G401 (cell line): ENCODE measurements around the gene LIPG. TPM values are rescaled to one million over a fixed set of nuclear protein-coding genes. Genes with fewer than 3 reads are reported as not detected.
"Not testable (repeated sequence)": the region's sequence is repeated elsewhere in the genome, so short reads cannot be mapped to it uniquely, and the experiment has no call there.

Experiments used
- DNase-seq: peaks from one replicate; pipeline ENCODE4 v3.0.0-alpha.2; 2015; ENCODE audit warnings: low spot score
- in situ Hi-C: cut with HindIII; loops from 2 replicates; pipeline ENCODE4 v1.10.0; 2016; ENCODE audit warnings: low sequenced_read_pairs, mixed read lengths
- total RNA-seq: library from RNA; depleted of rRNA; stranded (reverse); fragments of >200 nt; shearing (Covaris generic); gene quantifications from 2 replicates; pipeline ENCODE4 v1.2.3, GENCODE V29; 2014

Gene LIPG
- total RNA-seq, 1 experiment from 2014 or later: 15.0 TPM

DNA sequence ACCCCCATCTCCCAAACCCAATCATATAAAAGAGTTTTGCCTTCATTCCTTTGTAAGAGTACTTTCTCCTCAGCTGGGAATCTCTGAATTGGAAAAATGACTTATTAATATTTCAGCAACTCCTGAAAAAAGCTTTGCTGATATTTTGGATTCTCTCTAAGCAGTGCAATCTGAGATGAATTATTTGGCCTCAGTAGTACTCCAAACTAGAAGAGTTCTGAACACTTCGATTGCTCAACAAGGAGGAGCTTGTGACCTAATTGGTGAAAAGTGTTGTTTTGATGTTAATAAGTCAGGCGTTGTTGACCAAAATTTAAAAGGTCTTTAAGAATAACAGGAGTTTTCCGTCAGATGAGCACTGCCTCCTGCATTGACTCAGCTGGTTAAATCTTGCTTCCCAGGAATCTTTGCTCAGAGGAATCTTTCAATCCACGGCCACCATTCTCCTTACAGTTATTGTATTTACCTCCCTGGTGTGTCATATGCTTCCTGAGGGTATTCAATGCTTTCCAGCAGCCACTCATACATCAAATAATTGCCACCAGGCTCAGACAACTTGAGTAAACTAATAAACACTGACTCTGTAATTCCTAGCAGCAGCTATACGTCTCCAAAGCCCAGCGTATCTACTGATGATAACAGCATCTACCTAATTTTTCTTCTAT, 24.5 kb upstream of the LIPG start:
- no peak for DNase-seq
- in situ Hi-C loops: no loop called here

GRCh38 chr18:49544362-49544761, 17.5 kb upstream of the LIPG start:
- in situ Hi-C loops: no loop called here
- no peak for DNase-seq

DNA sequence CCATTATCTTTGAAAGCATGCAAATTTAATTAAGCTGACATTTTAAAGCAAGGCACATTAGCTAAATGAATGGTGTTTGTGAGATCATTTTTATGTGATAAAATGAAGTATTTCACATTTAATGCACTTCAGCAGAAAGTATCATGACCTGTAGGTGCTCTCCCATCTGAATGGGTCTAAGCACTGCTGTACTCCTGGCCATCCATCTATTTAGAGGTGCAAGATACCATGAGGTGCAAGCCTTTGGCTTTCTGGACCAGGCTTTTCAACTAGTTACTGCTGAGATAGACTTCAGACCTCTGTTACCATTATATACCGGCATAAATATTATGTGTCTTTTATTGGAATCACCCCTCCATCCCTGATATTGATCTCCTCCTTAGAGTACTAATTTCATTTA, 15.6 kb upstream of the LIPG start:
- in situ Hi-C loops: no loop called here
- DNase-seq: no peak

DNA sequence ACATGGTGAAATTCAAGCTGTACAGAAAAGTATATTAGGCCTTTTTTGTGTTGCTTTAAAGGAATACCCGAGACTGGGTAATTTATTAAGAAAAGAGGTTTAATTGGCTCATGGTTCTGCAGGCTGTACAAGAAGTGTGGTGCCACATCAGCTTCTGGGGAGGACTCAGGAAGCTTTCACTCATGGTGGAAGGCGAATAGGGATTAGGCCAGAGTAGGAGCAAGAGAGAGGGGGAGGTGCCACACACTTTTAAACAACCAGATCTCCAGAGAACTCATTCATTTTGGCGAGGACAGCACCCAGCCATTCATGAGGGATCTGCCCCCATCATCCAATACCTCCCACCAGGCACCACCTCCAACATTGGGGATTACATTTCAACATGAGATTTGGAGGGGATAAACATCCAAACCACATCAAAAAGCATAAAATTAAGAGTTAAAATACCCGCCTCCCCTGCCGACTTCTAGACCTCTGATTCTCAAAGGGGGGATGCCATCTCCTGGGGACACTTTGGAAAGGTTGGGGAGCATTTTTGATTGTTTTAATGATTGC, 15.1 kb upstream of the LIPG start:
- DNase-seq: no peak
- in situ Hi-C loops: no loop called here

GRCh38 chr18:49547701-49548100, 14.2 kb upstream of the LIPG start:
- DNase-seq: no peak
- in situ Hi-C loops: no loop called here

DNA sequence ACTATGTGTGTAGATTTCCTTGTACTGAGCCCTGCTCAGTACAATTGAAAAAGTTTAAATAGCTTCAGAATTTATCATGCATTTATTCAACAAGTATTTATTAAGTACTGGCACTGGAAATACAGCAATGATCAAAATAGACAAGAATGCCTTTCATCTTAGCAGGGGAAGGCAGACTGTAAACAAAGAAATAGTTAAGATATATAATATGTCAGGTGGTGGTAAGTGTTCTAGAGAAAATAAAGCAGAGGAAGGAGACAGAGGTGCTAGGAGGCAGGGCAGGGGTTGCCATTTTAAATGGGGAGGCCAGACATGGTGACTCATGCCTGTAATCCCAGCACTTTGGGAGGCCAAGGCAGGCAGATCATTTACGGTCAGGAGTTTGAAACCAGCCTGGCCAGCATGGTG, 13.6 kb upstream of the LIPG start:
- in situ Hi-C loops: no loop called here
- DNase-seq: no peak

- in situ Hi-C loops: no loop called here
- no peak for DNase-seq
Measured at GRCh38 chr18:49550621-49551339, 11.1 kb upstream of the LIPG start.

GRCh38 chr18:49553003-49553402, 8.9 kb upstream of the LIPG start:
- in situ Hi-C loops: no loop called here
- no peak for DNase-seq

- no peak for DNase-seq
- in situ Hi-C loops: no loop called here
Measured at GRCh38 chr18:49555641-49556040, 6.2 kb upstream of the LIPG start.

- DNase-seq: no peak
- in situ Hi-C loops: no loop called here
Measured at GRCh38 chr18:49558356-49558755, 3.5 kb upstream of the LIPG start.

GRCh38 chr18:49559326-49559931, 2.4 kb upstream of the LIPG start:
- in situ Hi-C loops: not testable (repeated sequence)
- DNase-seq: peak; percentile 59

- in situ Hi-C loops: no loop called here
- DNase-seq: no peak
Measured at GRCh38 chr18:49560277-49560623, 1.6 kb upstream of the LIPG start.

DNA sequence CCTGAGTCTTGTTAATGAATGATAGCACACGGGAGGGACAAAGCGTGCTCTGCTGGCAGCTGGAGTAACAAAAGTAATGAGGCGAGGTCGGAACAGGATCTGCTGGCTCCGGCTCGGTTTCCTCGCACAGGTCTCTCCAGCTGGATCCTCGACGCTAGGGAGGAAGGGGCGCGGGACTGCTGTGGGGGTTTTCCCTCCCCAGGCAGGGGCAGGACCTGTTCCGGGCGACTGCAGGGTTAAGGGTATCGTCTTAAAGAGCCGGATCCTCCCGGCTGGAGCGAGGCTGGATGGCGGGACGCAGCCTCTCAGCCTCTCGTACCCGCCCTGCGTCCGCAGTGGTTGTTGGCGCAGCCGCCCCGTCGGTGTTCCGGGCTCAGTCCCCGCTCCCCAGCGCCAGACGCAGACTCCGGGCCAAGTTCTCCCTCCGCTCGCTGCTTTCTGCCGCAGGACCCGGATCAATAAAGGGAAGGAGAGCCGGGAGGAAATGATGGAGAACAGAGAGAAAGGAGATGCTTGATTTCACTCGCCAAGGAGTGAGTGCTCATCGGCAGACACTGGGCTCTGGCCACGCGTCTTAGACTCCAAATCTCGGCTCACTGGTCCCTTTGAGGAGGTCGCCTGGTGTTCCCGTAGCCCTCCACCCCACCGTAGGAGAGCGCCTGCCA, 1.1 kb upstream of the LIPG start:
- no peak for DNase-seq
- in situ Hi-C loops: no loop called here

- DNase-seq: no peak
- in situ Hi-C loops: no loop called here
Measured at GRCh38 chr18:49562481-49563129, 748 bp downstream of the LIPG start.

DNA sequence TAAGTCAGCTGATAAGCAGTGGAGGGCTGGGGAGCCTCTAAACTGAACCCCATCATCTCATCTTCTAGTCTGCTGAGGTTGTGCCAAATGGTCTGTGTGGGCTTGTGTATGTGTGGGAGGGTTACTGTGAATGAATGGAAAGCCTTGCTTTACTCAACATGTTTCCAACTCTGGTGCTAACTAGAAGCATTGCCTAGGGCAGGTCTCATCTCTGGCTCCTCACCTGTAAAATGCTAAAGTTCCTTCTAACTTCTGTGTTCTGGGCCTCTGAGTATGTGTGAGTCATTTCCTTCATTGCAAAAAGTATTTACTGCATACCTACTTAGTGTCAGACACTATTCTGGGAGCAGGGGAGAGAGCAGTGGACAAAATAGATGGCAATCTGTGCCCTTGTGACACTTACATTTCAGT, 1.3 kb downstream of the LIPG start:
- no peak for DNase-seq
- in situ Hi-C loops: no loop called here

GRCh38 chr18:49563701-49564517, 2.1 kb downstream of the LIPG start:
- in situ Hi-C loops: no loop called here
- DNase-seq: no peak

DNA sequence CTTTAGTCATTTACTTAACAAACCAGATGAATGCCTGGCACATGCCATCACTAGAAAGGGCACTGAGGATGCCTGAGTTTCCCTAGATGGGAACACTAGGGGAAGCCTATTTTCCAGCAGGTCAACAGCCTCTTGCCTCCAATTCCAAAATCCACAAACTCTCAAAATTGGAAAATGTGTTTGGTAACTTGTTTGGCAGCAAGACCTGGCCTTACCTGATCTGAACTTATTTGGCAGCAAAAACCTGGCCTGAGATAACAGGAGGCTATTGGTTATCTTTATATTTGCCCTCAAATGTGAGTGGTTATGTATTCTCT, 2.6 kb downstream of the LIPG start:
- in situ Hi-C loops: no loop called here
- DNase-seq: no peak

GRCh38 chr18:49565101-49565500, 3.2 kb downstream of the LIPG start:
- in situ Hi-C loops: no loop called here
- no peak for DNase-seq

DNA sequence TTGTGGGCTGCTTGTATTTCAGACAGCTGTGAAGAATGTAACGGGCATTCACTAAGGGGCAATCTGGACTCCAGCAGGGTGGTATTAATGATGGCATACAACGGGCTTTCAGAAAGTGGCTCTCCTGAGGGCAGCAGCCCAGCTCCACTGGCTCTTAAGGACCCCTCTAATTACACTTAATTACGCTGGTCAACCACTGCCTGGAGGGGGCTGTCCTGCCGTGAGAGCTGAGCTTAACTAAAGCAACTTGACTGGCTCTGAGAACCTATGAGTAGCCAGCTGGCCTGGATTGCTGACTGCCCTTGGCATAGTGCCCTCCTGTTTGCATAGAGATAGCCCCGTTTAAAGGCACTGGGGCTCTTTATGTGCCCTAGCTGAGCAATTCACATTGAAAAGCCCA, 3.8 kb downstream of the LIPG start:
- peak; percentile 76 for DNase-seq
- in situ Hi-C loops: no loop called here
